ENCODE results near the gene IL22.

IL22 gene

GRCh38 chr12:68264158-68264855, 10.9 kb upstream of the IL22 start:
- no peak for DNase-seq (ENCODE audit: low spot score)

GRCh38 chr12:68263366-68263765, 10.0 kb upstream of the IL22 start:
- no peak for DNase-seq (ENCODE audit: low spot score)

GRCh38 chr12:68261896-68262295, 8.5 kb upstream of the IL22 start:
- DNase-seq (ENCODE audit: low spot score) = no peak

GRCh38 chr12:68260153-68260552, 6.7 kb upstream of the IL22 start:
- DNase-seq (ENCODE audit: low spot score) = no peak

GRCh38 chr12:68259318-68259940, 6.0 kb upstream of the IL22 start:
- no peak for DNase-seq (ENCODE audit: low spot score)

- DNase-seq (ENCODE audit: low spot score) = no peak
Measured at GRCh38 chr12:68252077-68252476, 1.3 kb downstream of the IL22 start.

GRCh38 chr12:68250454-68250853, 3.0 kb downstream of the IL22 start:
- no peak for DNase-seq (ENCODE audit: low spot score)

- no peak for DNase-seq (ENCODE audit: low spot score)
Measured at GRCh38 chr12:68247785-68248184, 5.6 kb downstream of the IL22 start.

- DNase-seq (ENCODE audit: low spot score) = no peak
Measured at GRCh38 chr12:68246350-68246749, 7.1 kb downstream of the IL22 start.

GRCh38 chr12:68245180-68246021, 8.0 kb downstream of the IL22 start:
- DNase-seq (ENCODE audit: low spot score) = no peak

GRCh38 chr12:68242777-68243176, 10.6 kb downstream of the IL22 start:
- no peak for DNase-seq (ENCODE audit: low spot score)

- DNase-seq (ENCODE audit: low spot score) = peak; percentile 4
Measured at GRCh38 chr12:68240975-68241374, 12.4 kb downstream of the IL22 start.

GRCh38 chr12:68240079-68240478, 13.3 kb downstream of the IL22 start:
- no peak for DNase-seq (ENCODE audit: low spot score)

GRCh38 chr12:68239309-68239982, 14.0 kb downstream of the IL22 start:
- DNase-seq (ENCODE audit: low spot score) = no peak

- DNase-seq (ENCODE audit: low spot score) = no peak
Measured at GRCh38 chr12:68237619-68238018, 15.8 kb downstream of the IL22 start.

GRCh38 chr12:68237078-68237477, 16.3 kb downstream of the IL22 start:
- DNase-seq (ENCODE audit: low spot score) = no peak

GRCh38 chr12:68236421-68237059, 16.9 kb downstream of the IL22 start:
- no peak for DNase-seq (ENCODE audit: low spot score)

GRCh38 chr12:68235576-68235975, 17.8 kb downstream of the IL22 start:
- no peak for DNase-seq (ENCODE audit: low spot score)

- DNase-seq (ENCODE audit: low spot score) = no peak
Measured at GRCh38 chr12:68234140-68234539, 19.3 kb downstream of the IL22 start.

- DNase-seq (ENCODE audit: low spot score) = no peak
Measured at GRCh38 chr12:68233498-68233897, 19.9 kb downstream of the IL22 start.

GRCh38 chr12:68231691-68232090, 21.7 kb downstream of the IL22 start:
- no peak for DNase-seq (ENCODE audit: low spot score)

- DNase-seq (ENCODE audit: low spot score) = no peak
Measured at GRCh38 chr12:68231229-68231628, 22.2 kb downstream of the IL22 start.

All from putamen (tissue), 1 donor.